IMR-90 (cell line): ENCODE measurements around the gene AP3D1. TPM values are rescaled to one million over a fixed set of nuclear protein-coding genes. Genes with fewer than 3 reads are reported as not detected.

Source experiments
- ATAC-seq: fragments of 200-7000 bp; cut with Tn5 transposase; 2 replicates; pipeline ENCODE4 v1.9.1; 2020; ENCODE audit warnings: low read depth, mild to moderate bottlenecking, moderate library complexity
- BruUV-seq: library from RNA; stranded (reverse); fragments of 400-500 nt; replicated peaks from 2 replicates; lab custom pipeline; 2021; lab: Mats Ljungman, UMichigan
- CTCF ChIA-PET: fragments of 300-600 bp; formaldehyde crosslinking; extraction: SDS; loops from one replicate; lab custom pipeline; 2021; ENCODE audit warnings: antibody characterized with exemption; lab: Yijun Ruan, JAX
- POLR2A ChIA-PET: fragments of 300-600 bp; sonication (Branson Sonifier 250); formaldehyde crosslinking; loops from one replicate; lab custom pipeline; 2022; ENCODE audit warnings: antibody characterized with exemption; ENCODE audit not compliant: unreplicated experiment; lab: Charles Lee
- DNase-seq: peaks from one replicate; pipeline ENCODE4 v3.0.0; 2013
- H2AFZ ChIP-seq: replicated peaks from 2 replicates; pipeline ENCODE3; 2013; ENCODE audit warnings: low read length, mild to moderate bottlenecking; ENCODE audit not compliant: poor library complexity
- H2AK5ac ChIP-seq: 2 replicates; pipeline ENCODE4 v1.6.1; 2013; ENCODE audit warnings: low read depth, low read length, inconsistent platforms
- H2AK9ac ChIP-seq: replicated peaks from 2 replicates; pipeline ENCODE3; 2013; ENCODE audit warnings: mild to moderate bottlenecking, low read depth, low read length, moderate library complexity; ENCODE audit not compliant: poor library complexity
- H2BK120ac ChIP-seq: 2 replicates; pipeline ENCODE4 v1.6.1; 2013; ENCODE audit warnings: low read depth, low read length, inconsistent platforms
- H2BK15ac ChIP-seq: 3 replicates; pipeline ENCODE4 v1.6.1; 2013; ENCODE audit warnings: low read depth, low read length, inconsistent platforms
- H2BK20ac ChIP-seq: 2 replicates; pipeline ENCODE4 v1.6.1; 2013; ENCODE audit warnings: low read depth, mild to moderate bottlenecking, inconsistent platforms, low read length, moderate library complexity
- H2BK5ac ChIP-seq: 2 replicates; pipeline ENCODE4 v1.6.1; 2013; ENCODE audit warnings: mild to moderate bottlenecking, low read depth, low read length, inconsistent platforms; ENCODE audit not compliant: poor library complexity, severe bottlenecking
- H3K14ac ChIP-seq: replicated peaks from 2 replicates; pipeline ENCODE4 v1.6.1; 2013; ENCODE audit warnings: low read depth, low read length, inconsistent platforms
- H3K18ac ChIP-seq: 2 replicates; pipeline ENCODE4 v1.6.1; 2013; ENCODE audit warnings: low read depth, low read length, control low read depth
- H3K23ac ChIP-seq: 2 replicates; pipeline ENCODE4 v1.6.1; 2013; ENCODE audit warnings: low read depth, low read length, inconsistent platforms
- H3K27ac ChIP-seq: 2 replicates; pipeline ENCODE4 v1.5.1; 2013; ENCODE audit warnings: mild to moderate bottlenecking, control low read depth, low read length; ENCODE audit not compliant: insufficient read depth
- H3K27me3 ChIP-seq: 2 replicates; pipeline ENCODE4 v1.6.1; 2013; ENCODE audit warnings: low read length; ENCODE audit not compliant: control insufficient read depth, insufficient read depth
- H3K36me3 ChIP-seq: 2 replicates; pipeline ENCODE4 v1.6.1; 2013; ENCODE audit warnings: low read length, mixed read lengths; ENCODE audit not compliant: control insufficient read depth, insufficient read depth
- H3K4ac ChIP-seq: 2 replicates; pipeline ENCODE4 v1.6.1; 2013; ENCODE audit warnings: low read depth, low read length, inconsistent platforms
- H3K4me1 ChIP-seq: 2 replicates; pipeline ENCODE4 v1.6.1; 2013; ENCODE audit warnings: low read length, mixed read lengths; ENCODE audit not compliant: control insufficient read depth, insufficient read depth
- H3K4me2 ChIP-seq: 2 replicates; pipeline ENCODE4 v1.6.1; 2013; ENCODE audit warnings: low read depth, mild to moderate bottlenecking, control low read depth, low read length, moderate library complexity
- H3K4me3 ChIP-seq: 2 replicates; pipeline ENCODE4 v1.5.1; 2013; ENCODE audit warnings: low read depth, mild to moderate bottlenecking, control low read depth, low read length, moderate library complexity; ENCODE audit not compliant: insufficient read depth
- H3K56ac ChIP-seq: 2 replicates; pipeline ENCODE4 v1.6.1; 2013; ENCODE audit warnings: low read length, inconsistent platforms; ENCODE audit not compliant: insufficient read depth; ENCODE audit errors: extremely low read depth
- H3K79me1 ChIP-seq, 2 experiments: 2 replicates each; pipeline ENCODE4 v1.6.1; 2013; ENCODE audit warnings: low read length in 2 of 2, inconsistent platforms in 1 of 2, low read depth in 1 of 2
- H3K9ac ChIP-seq: 2 replicates; pipeline ENCODE4 v1.6.1; 2013; ENCODE audit warnings: low read depth, low read length, control low read depth
- H3K9me1 ChIP-seq: 2 replicates; pipeline ENCODE4 v1.6.1; 2013; ENCODE audit warnings: low read length, inconsistent platforms; ENCODE audit not compliant: insufficient read depth
- H3K9me3 ChIP-seq: 2 replicates; pipeline ENCODE4 v1.6.1; 2013; ENCODE audit warnings: low read length; ENCODE audit not compliant: control insufficient read depth, insufficient read depth
- H4K20me1 ChIP-seq: 2 replicates; pipeline ENCODE4 v1.6.1; 2013; ENCODE audit warnings: low read length, inconsistent platforms; ENCODE audit not compliant: insufficient read depth
- H4K5ac ChIP-seq: 2 replicates; pipeline ENCODE4 v1.6.1; 2013; ENCODE audit warnings: mild to moderate bottlenecking, low read depth, low read length, control low read depth
- H4K8ac ChIP-seq, 2 experiments: 2 replicates each; pipeline ENCODE4 v1.6.1; 2013; ENCODE audit warnings: low read depth in 2 of 2, low read length in 2 of 2, control low read depth in 1 of 2, inconsistent platforms in 1 of 2
- H4K91ac ChIP-seq: 2 replicates; pipeline ENCODE4 v1.6.1; 2013; ENCODE audit warnings: low read depth, low read length, inconsistent platforms; ENCODE audit not compliant: insufficient read depth
- CEBPB ChIP-seq: IDR thresholded peaks from 2 replicates; pipeline ENCODE4 v1.6.1; 2012; ENCODE audit warnings: low read depth, low read length, improper control_type of control experiment
- FOS ChIP-seq: fragments of 150-350 bp; IDR thresholded peaks from 2 replicates; pipeline ENCODE4 v1.6.1; 2016; ENCODE audit warnings: low read depth, low read length
- MAFK ChIP-seq: IDR thresholded peaks from 2 replicates; pipeline ENCODE4 v1.6.1; 2012; ENCODE audit warnings: low read depth, low read length, improper control_type of control experiment
- MAZ ChIP-seq: IDR thresholded peaks from 2 replicates; pipeline ENCODE4 v1.6.1; 2012; ENCODE audit warnings: low read depth, mild to moderate bottlenecking, low read length, improper control_type of control experiment, moderate library complexity, borderline replicate concordance
- MXI1 ChIP-seq: IDR thresholded peaks from 2 replicates; pipeline ENCODE4 v1.6.1; 2012; ENCODE audit warnings: low read depth, mild to moderate bottlenecking, low read length, moderate library complexity, borderline replicate concordance
- NFE2L2 ChIP-seq: fragments of 150-350 bp; IDR thresholded peaks from 2 replicates; pipeline ENCODE4 v1.6.1; 2016; ENCODE audit warnings: low read depth, mild to moderate bottlenecking, low read length
- POLR2A ChIP-seq: IDR thresholded peaks from 2 replicates; pipeline ENCODE4 v1.6.1; 2012; ENCODE audit warnings: mild to moderate bottlenecking, low read depth, low read length
- WGBS, 2 experiments: methylation state at CpG; one replicate each; pipeline versions ENCODE4 v1.1.5 to v1.1.7; 2013; ENCODE audit warnings: missing lambda C conversion rate in 2 of 2; ENCODE audit not compliant: insufficient read length in 1 of 2; ENCODE audit errors: extremely low coverage in 2 of 2; 5-methylcytosine and 5-hydroxymethylcytosine counted together
- dilution Hi-C: fragments of 300-500 bp; cut with HindIII; formaldehyde crosslinking; loops from one replicate; pipeline ENCODE4 v1.14.3; 2018; ENCODE audit warnings: low sequenced_read_pairs; ENCODE audit not compliant: unreplicated experiment
- in situ Hi-C: fragments of 300-500 bp; cut with MboI; formaldehyde crosslinking; loops from 3 replicates; pipeline ENCODE4 v1.14.3; 2019; ENCODE audit warnings: low sequenced_read_pairs, inconsistent platforms, mixed read lengths
- intact Hi-C: fragments of 100-400 bp; cut with micrococcal nuclease; formaldehyde crosslinking; loops from 2 replicates; pipeline ENCODE4 v1.10.0; 2022
- polyA plus RNA-seq, 3 experiments: library from polyadenylated mRNA; depleted of rRNA; stranded (reverse); fragments of >200 nt; gene quantifications; 2 replicates each; pipeline ENCODE4 v1.2.3, GENCODE V29; 2012; ENCODE audit warnings: low replicate concordance in 1 of 3
- total RNA-seq: library from RNA; depleted of rRNA; stranded (reverse); fragments of >200 nt; gene quantifications from 2 replicates; pipeline ENCODE4 v1.2.3, GENCODE V29; 2012
- TF ChIP-seq, protein P1 (sequence below): fragments of 150-350 bp; IDR thresholded peaks from 2 replicates; pipeline ENCODE4 v1.6.1; 2017; ENCODE audit warnings: mild to moderate bottlenecking, antibody characterized with exemption, low read length, low read depth

AP3D1 gene
- total and polyA plus RNA-seq, 2 of the 4 experiments (the other 2 are of a cell fraction) = 75.3 to 129 TPM

DNA sequence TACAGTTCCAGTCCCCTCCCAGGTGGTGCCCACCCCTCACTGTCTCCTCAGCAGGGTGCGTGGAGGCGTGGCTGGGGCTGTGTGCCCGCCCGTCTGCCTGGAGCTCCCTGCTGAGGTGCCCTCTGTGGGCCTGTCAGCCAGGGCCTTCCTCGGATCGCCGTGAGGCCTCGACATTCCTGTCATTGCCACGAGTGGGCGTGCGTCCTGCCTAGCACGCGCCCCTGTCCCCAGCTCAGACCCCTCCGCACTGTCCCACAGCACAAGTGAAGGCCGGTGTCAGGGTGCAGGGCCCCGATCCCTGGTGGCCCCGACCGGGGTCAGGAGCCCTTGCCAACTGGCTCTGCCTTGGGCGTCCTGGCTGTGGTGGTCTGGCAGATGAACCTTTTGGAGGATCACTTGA, 44.5 kb upstream of the AP3D1 start:
- dilution Hi-C loops = no loop called here
- Histone ChIP-seq H4K91ac (no peak overlapping the region), H2AFZ (no peak overlapping the region), H3K9ac (no peak overlapping the region), H2AK9ac (no peak overlapping the region), H2BK15ac (no peak overlapping the region), H4K5ac (no peak overlapping the region), H4K20me1 (peaks cover 34% of the 10 kb centered on the region), H2BK20ac (no peak overlapping the region), H3K4me1 (no peaks in the 10 kb centered on the region), H3K14ac (no peak overlapping the region), H3K18ac (no peak overlapping the region), H2BK120ac (no peak overlapping the region), H4K8ac (no peak overlapping the region), H3K4ac (no peak overlapping the region), H3K79me1 (peaks cover 17 to 85% of the 10 kb centered on the region in 2 experiments), H3K23ac (no peak overlapping the region), H3K4me2 (no peak overlapping the region), H3K4me3 (no peak overlapping the region), H3K36me3 (peaks cover 61% of the 10 kb centered on the region), H2BK5ac (no peak overlapping the region), H3K9me1 (no peaks in the 10 kb centered on the region; the same call in 1 of the 2 replicates), H3K27me3 (no peaks in the 10 kb centered on the region), H3K56ac (no peak overlapping the region), H2AK5ac (no peak overlapping the region), H3K9me3 (no peaks in the 10 kb centered on the region), H3K27ac (no peak overlapping the region)
- WGBS, 2 experiments = 98% methylated on average over 14 of the region's 19 CpGs; no CpG with 5 or more reads in 1 of the 2 experiments
- BruUV-seq = no TSS peak
- TF ChIP-seq MAZ (no peak), FOS (no peak), MXI1 (no peak), NFE2L2 (no peak), CEBPB (no peak), MAFK (no peak), POLR2A (no peak)
- TF ChIP-seq, protein P1, sequence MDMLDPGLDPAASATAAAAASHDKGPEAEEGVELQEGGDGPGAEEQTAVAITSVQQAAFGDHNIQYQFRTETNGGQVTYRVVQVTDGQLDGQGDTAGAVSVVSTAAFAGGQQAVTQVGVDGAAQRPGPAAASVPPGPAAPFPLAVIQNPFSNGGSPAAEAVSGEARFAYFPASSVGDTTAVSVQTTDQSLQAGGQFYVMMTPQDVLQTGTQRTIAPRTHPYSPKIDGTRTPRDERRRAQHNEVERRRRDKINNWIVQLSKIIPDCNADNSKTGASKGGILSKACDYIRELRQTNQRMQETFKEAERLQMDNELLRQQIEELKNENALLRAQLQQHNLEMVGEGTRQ = no peak
- in situ Hi-C loops = no loop called here
- ATAC-seq (no peak), DNase-seq (no peak)
- POLR2A ChIA-PET = no interaction called here
- CTCF ChIA-PET = no interaction called here
- intact Hi-C loops = no loop called here
